ENCODE measurements around the gene SWAP70.
"Not testable (repeated sequence)": the region's sequence is repeated elsewhere in the genome, so short reads cannot be mapped to it uniquely, and the experiment has no call there.

Gene SWAP70

DNA sequence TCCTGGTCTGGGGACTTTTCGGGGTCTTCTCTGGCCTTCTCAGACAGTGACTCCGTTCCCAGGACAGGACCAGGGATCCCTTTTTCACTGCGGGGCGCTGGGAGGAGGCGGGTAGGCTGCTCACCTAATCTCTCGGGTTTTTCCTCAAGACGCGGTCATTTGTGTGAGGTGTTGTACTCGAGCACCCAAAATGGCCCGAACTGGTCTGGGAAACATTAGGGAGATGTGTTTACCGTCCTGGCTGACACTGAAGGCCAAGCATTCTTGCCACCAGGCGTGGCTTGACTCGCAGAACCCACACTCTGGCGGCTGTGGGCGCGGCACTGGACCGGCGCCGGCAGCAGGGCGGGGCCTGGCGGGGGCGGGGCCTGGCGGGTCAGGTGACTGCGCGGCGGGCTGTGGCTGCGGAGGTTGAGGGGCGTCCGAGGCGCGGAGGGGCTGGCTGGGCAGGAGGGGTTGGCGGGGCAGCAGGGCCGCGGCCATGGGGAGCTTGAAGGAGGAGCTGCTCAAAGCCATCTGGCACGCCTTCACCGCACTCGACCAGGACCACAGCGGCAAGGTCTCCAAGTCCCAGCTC lies at the start of gene SWAP70:
TSS of gene SWAP70 (plus strand) at position 379 of the 577 bp plus-strand sequence. CDS start at position 482, 103 bp downstream.
- H3K27ac ChIP-seq = peak within 1 kb of the TSS; percentile 98 to 99
- DNase-seq (ENCODE audit: low spot score) = peak; percentile 94
- TF ChIP-seq, protein P1, sequence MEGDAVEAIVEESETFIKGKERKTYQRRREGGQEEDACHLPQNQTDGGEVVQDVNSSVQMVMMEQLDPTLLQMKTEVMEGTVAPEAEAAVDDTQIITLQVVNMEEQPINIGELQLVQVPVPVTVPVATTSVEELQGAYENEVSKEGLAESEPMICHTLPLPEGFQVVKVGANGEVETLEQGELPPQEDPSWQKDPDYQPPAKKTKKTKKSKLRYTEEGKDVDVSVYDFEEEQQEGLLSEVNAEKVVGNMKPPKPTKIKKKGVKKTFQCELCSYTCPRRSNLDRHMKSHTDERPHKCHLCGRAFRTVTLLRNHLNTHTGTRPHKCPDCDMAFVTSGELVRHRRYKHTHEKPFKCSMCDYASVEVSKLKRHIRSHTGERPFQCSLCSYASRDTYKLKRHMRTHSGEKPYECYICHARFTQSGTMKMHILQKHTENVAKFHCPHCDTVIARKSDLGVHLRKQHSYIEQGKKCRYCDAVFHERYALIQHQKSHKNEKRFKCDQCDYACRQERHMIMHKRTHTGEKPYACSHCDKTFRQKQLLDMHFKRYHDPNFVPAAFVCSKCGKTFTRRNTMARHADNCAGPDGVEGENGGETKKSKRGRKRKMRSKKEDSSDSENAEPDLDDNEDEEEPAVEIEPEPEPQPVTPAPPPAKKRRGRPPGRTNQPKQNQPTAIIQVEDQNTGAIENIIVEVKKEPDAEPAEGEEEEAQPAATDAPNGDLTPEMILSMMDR (IDR thresholded peaks at IDR 0.05) = no peak
- H3K4me3 ChIP-seq = peak within 1 kb of the TSS; percentile 91

DNA sequence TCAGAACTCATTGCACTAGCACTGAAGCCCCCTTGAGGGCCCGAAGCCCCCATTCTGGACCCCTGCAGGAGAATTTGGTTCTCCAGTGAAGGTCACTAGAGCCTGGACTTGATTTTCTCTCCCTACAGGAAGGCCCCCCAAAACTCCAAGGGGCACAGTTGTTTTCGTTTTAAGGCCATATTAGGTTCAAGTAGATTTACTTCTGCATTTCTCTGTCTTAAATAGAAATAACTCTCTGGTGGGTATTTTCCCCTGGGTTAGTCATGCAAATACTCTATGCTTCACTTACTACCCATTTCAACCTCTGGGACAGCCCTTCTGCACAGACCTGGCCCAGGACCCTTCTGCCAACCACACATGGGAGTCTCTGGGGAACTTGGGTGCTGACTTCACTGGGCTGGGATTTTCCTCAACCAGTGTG lies 48.8 kb upstream of the SWAP70 start:
- DNase-seq (ENCODE audit: low spot score) = no peak
- Histone ChIP-seq H3K4me3 (peak overlapping the region; percentile 68), H3K27ac (peak overlapping the region; percentile 95 to 97)
- TF ChIP-seq, protein P1 (IDR thresholded peaks at IDR 0.05) = no peak

DNA sequence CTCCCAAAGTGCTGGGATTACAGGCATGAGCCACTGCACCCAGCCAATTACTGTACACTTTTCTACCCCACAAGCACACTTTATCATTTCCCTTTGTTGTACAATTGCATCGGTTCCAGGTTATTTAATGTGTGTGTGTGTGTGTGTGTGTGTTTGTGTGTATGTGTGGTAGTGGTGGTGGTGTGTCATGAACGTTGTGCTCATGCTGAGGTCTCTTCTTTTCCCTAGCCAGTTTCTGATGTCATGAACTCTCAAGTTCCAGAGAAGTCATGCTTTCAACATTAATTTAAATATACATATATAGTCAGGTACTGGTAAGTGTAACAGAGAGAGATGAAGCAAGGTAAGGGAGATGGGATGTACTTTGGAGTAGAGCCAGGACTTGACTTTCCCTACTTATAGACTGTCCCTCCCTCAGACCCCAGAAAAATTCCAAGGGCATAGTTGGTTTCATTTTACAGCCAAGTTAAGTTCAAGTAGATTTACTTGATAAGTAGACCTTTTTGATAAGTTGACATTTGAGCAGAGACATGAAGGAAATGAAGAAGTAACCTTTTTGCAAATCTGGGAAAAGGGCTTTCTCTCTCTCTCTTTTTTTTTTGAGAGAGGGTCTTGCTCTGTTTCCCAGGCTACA lies 47.7 kb upstream of the SWAP70 start:
- H3K4me3 ChIP-seq = no peak overlapping the region
- H3K27ac ChIP-seq = no peak overlapping the region
- TF ChIP-seq, protein P1 (IDR thresholded peaks at IDR 0.05) = no peak
- DNase-seq (ENCODE audit: low spot score) = no peak

DNA sequence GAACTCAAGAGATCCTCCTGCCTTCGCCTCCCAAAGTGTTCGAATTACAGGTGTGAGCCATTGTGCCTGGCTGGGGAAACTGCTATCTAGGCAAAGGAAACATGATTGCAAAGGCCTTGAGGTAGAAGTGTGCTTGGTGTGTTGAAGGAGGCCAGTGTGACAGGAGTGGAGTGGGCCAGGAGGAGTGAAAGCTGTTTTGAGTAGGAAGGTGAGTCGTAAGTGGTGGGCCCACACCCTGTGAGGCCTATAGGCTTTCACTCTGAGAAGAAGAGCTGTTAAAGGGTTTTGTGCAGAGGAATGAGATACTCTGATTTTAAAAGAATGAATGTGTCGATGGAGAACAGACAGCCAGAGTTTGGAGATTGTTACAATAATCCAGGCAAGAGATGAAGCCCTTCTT lies 47.0 kb upstream of the SWAP70 start:
- H3K27ac ChIP-seq = no peak overlapping the region
- DNase-seq (ENCODE audit: low spot score) = no peak
- TF ChIP-seq, protein P1 (IDR thresholded peaks at IDR 0.05) = no peak
- no peak overlapping the region for H3K4me3 ChIP-seq

DNA sequence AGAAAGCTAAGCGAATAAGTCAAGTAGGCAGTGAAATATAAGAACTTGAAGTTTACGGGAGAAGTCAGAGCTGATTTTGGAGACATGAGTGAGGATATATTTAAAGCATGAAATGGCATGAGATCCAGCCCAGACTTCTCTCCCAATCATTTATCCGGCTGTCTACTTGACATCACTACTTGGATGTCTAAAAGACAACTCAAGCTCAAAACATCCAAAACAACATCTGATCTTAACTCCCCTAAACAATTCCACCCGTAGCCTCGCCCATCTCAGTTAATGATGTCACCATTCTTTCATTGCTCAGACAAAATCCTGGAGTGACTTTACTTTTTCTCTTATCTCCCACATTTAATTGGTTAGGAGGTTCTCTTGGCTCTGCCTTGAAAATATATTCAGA lies 45.9 kb upstream of the SWAP70 start:
- no peak for DNase-seq (ENCODE audit: low spot score)
- H3K27ac ChIP-seq = peak overlapping the region in 1 of 2 donors; percentile 63
- TF ChIP-seq, protein P1 (IDR thresholded peaks at IDR 0.05) = no peak
- no peak overlapping the region for H3K4me3 ChIP-seq

DNA sequence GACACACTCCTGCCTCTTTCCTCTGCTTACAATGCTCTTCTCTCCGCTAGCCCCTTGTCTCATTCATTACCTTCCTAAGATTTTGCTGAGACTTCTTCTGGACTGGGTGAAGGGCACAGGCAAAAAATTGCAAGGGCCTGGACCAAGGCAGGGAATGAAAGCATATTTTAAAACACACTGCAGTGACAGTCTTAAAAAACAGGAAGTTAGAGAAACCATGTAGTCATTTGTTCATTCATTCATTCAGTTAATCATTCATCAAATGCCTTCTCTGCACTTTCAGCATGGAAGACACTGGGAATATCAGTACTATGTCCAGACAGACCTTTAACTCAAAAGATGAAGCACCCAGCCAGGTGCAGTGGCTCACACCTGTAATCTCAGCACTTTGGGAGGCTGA lies 44.9 kb upstream of the SWAP70 start:
- Histone ChIP-seq H3K4me3 (no peak overlapping the region), H3K27ac (no peak overlapping the region)
- no peak for DNase-seq (ENCODE audit: low spot score)
- TF ChIP-seq, protein P1 (IDR thresholded peaks at IDR 0.05) = no peak

DNA sequence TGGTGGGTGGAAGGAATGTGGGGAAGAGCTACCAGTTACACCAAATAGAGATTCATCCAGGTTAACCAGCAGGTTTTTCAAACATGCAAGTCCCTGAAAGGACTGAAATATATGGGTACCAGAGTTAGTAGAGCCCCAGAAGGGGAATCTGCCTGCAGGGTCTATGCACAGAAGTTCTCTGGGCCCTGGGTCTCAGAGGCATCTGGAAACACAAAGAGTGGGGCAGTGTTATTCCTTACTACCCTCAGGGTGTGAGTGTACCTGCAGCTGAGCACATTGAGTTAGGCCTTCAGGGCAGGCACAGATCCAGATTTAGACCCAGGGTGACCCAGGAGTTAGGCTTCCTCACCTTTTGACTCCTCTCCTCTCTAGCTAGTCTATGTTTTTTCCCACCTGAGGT lies 43.9 kb upstream of the SWAP70 start:
- TF ChIP-seq, protein P1 (IDR thresholded peaks at IDR 0.05) = no peak
- Histone ChIP-seq H3K27ac (no peak overlapping the region), H3K4me3 (no peak overlapping the region)
- no peak for DNase-seq (ENCODE audit: low spot score)

DNA sequence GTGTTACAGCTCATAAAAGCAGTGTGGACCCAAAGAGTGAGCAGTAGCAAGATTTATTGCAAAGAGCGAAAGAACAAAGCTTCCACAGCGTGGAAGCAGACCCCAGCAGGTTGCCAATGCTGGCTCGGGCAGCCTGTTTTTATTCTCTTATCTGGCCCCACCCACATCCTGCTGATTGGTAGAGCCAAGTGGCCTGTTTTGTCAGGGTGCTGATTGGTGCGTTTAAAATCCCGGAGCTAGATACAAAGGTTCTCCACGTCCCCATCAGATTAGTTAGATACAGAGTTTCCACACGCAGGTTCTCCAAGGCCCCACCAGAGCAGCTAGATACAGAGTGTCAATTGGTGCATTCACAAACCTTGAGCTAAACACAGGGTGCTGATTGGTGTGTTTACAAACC lies 41.5 kb upstream of the SWAP70 start:
- H3K27ac ChIP-seq; DNase-seq (ENCODE audit: low spot score); H3K4me3 ChIP-seq: not testable (repeated sequence)

DNA sequence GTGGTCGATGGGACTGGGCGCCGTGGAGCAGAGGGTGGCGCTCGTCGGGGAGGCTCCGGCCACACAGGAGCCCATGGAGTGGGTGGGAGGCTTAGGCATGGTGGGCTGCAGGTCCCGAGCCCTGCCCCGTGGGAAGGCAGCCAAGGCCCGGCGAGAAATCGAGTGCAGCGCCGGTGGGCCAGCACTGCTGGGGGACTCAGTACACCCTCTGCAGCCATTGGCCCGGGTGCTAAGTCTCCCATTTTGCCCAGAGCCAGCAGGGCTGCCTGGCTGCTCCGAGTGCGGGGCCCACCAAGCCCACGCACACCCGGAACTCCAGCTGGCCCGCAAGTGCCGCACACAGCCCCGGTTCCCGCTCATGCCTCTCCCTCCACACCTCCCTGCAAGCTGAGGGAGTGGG lies 40.8 kb upstream of the SWAP70 start:
- not testable (repeated sequence) for H3K27ac ChIP-seq; H3K4me3 ChIP-seq; DNase-seq (ENCODE audit: low spot score)
